ENCODE data around the gene TBX3.
A peak's percentile ranks its signal among the peaks of the same experiment; 100 is the strongest.
"Not testable (repeated sequence)": the region's sequence is repeated elsewhere in the genome, so short reads cannot be mapped to it uniquely, and the experiment has no call there.

TBX3 gene

DNA sequence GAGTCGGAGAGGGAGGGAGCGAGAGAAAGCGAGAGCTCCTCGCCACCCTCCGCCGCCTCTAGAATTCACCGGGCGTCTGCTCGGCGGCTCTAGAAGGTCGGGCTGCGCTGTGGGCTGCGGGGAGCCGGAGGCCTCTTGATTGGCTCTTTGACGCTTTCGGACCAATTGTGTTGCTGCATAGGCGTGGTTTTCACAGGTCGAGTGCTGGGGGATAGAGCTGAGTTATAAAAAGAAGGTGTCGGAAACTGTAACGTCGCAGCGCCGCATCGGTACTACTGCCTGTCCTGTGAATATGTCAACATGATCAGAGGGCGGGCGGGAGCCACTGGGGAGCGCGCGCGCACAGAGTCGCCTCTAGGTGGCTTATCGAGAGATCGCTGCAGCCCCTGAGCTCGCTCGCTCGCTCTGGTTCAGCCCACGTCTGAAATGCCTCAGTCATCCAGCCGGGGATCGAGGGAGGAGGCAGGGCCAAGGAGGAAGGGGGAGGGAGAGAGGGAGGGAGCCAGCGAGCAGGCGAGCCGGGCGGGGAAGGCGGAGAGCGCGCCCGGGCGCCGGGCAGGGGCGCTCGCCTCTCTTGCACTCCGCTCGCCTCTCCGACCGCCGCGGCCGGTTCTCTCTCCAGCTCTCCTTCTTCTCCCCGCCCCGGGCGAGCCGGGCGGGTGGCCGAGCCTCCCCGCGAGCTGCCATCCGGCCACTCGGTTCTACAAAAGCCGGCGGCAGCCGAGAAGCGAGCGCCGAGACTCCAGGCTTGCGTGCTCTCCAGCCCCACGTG is at the start of gene TBX3:
Gene TBX3 (minus strand): TSS at position 78 of the 772 bp plus-strand sequence. CDS start 975 bp downstream, outside the sequence.
- peak; percentile 100 for DNase-seq

DNA sequence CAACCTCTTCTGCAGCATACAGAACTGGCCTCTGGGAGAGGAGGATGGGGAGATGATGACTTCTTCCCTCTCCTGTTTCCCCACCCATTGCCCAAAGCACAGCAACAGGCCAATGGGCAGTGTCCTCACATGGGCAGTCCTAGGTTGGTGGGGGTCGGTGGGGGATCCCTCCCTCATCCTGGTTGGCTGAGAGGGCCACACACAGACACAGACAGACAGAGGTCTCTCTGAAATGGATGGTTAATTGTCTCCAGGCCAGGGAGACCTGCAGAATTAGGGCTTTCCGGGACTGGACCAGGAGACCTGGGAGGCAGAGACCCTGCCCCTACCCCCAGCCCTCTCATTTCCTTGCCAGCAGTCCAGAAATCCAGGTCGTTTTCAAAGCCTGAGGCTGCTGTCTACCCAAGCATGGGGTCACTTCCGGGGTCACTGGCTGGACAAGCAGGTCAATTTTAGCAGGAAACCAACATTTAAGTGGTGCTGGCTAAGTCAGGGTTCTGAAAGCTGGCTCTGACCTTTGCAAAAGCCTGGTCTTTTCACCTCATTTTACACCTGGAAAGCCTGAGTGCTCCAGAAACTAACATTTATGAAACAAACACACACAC is 48.6 kb upstream of the TBX3 start:
- DNase-seq: no peak

DNA sequence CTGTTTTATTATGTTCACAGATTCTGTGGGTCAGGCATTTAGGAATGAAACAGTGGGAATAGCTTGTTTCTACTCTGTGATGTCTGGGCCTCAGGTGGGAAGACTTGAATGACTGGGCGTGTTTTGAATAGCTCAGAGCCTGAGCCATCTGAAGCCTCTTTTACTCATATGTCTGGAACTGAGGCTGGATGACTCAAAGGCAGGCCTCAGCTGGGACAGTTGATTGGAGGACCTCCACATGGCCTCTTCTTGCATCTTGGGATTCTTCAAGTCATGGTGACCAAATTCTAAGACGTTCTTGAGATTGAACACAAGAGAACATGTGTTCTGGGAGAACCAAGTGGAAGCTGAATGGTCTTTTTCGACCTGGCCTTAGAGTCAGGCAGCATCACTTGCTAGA is 45.8 kb upstream of the TBX3 start:
- DNase-seq: peak; percentile 72

DNA sequence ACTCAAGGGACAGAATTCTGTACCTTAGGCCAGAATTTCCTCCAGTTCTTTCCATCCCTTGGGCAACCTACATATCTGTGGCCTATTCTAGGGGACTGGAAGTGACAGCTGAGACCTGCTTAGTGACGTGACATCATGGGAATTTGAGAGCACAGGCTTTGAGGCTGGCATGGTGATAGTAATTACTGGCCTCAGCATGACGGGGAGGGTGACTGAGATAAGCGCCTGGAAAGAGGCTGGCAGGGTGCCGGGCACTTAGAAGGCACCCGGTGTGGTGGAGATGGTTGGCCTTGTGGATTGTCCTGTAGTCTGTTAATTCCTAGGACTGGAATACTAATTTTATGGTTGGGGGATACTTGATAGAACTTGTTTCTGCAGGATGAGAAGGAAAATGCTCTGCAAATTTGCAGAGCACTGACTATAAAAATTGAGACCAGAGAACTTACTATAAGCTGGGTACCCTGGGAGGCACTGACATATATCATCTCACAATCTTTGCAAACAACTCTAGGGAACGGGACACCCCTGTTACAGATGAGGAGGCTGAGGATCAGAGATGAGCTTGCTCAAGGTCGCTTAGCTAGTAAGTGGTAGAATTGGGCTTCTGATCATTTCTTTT is 42.2 kb upstream of the TBX3 start:
- no peak for DNase-seq

- DNase-seq: not testable (repeated sequence)
Observed at GRCh38 chr12:114722176-114722575, 38.2 kb upstream of the TBX3 start.

DNA sequence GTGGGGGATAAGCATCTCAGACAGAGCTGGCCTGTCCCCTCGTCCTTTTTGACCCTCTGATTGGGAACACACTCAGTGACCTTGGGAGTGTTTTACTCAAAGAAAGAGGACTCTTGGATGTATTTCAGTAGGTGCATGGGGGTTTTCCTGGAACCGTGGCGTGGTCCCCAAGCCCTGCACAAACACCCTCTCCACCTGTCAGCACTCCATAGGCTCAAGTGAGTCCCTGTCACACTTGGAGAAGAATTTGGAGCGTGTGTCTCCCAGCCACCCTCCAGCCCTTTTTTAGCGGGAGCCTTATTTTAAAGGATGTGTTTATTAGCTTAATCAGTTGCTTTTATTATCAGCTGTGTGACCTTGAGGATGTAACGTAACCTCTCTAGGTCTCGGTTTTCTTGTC is 37.3 kb upstream of the TBX3 start:
- DNase-seq: no peak

- DNase-seq: no peak
Observed at GRCh38 chr12:114713466-114714215, 29.7 kb upstream of the TBX3 start.

GRCh38 chr12:114711689-114712152 is 27.7 kb upstream of the TBX3 start:
- DNase-seq: no peak

DNA sequence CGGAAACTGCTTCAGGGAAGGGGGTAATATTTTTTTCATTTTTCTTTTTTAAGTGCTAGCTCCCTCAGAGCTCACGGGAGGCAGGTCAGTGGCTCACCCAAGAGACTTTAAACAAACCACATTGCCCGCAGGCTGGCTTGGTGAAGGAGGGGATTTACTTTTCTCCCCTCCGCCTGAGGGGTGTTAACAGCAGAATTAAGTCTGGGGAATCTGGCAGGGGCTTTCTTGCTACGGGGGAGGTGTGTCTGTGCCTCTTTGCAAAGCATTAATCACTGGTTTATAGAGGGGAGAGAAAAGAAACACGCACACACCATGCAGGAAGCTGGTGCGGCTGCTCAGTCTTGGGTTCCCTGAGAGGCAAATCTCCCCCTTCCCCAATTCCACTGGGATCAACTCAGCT is 26.2 kb upstream of the TBX3 start:
- DNase-seq: no peak

DNA sequence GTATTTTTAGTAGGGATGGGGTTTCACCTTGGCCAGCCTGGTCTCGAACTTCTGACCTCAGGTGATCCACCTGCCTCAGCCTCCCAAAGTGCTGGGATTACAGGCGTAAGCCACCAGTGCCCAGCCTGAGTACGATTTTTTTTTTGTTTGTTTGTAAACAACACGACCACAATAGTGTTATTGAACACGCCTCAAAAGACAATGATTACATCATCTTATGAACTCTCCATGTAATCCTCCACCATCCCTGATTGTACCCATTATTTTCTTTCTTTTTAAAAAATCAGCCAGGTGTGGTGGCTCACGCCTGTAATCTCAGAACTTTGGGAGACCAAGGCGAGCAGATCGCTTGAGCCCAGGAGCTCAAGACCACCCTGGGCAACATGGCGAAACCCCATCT is 25.1 kb upstream of the TBX3 start:
- no peak for DNase-seq

- DNase-seq: not testable (repeated sequence)
Observed at GRCh38 chr12:114708598-114708997, 24.6 kb upstream of the TBX3 start.

- no peak for DNase-seq
Observed at GRCh38 chr12:114704096-114704495, 20.1 kb upstream of the TBX3 start.

GRCh38 chr12:114703060-114703493 is 19.1 kb upstream of the TBX3 start:
- DNase-seq: no peak

- no peak for DNase-seq
Observed at GRCh38 chr12:114702462-114702861, 18.5 kb upstream of the TBX3 start.

- DNase-seq: no peak
Observed at GRCh38 chr12:114701553-114701952, 17.6 kb upstream of the TBX3 start.

DNA sequence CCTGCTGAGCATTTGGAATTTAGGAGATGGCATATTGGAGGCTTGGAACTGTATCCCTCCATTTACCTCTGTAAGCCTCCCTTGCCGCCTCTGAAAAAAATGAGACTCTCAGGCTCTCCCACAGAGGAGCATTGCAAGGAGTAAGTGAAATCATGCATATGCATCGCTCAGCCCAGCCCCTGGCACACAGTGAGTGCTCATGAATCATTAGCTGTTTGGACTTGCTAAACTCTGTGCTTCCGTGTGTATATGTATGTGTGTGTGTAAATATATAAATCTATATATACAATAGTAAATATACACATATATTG is 17.1 kb upstream of the TBX3 start:
- no peak for DNase-seq

DNA sequence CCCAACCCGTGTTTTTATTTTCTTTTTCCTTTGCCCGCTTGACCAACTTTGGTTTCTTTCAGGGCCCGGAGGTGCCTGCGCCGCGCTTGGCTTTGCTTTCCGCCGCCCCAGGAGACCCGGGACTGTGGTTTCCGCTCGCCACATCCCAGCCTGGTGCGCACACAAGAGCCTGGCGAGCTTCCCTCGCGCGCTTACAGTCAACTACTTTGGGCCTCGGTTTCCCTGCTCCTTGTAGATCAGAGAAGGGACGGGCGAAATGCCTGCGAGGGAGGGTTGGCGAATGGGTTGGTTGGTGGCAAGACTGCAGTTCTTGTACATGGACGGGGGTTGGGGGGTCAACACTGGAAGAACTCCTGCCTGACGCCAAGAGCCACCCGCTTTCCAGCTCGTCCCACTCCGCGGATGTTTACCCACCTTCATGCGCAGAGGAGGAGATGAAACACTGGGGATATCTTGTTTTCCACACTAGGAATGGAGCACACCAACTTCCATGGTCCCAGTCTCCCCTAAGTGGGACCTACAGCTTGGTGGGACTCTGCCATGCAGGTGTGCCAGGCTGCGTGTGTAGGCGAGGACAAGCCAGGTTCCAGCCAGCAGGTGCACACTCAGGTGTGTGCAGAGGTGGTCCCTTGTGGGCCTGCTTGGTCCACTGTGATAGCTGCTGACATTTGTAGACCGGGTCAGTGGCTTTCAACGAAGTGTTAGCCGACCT is 16.6 kb upstream of the TBX3 start:
- no peak for DNase-seq

GRCh38 chr12:114698566-114699163 is 14.7 kb upstream of the TBX3 start:
- DNase-seq: no peak

DNA sequence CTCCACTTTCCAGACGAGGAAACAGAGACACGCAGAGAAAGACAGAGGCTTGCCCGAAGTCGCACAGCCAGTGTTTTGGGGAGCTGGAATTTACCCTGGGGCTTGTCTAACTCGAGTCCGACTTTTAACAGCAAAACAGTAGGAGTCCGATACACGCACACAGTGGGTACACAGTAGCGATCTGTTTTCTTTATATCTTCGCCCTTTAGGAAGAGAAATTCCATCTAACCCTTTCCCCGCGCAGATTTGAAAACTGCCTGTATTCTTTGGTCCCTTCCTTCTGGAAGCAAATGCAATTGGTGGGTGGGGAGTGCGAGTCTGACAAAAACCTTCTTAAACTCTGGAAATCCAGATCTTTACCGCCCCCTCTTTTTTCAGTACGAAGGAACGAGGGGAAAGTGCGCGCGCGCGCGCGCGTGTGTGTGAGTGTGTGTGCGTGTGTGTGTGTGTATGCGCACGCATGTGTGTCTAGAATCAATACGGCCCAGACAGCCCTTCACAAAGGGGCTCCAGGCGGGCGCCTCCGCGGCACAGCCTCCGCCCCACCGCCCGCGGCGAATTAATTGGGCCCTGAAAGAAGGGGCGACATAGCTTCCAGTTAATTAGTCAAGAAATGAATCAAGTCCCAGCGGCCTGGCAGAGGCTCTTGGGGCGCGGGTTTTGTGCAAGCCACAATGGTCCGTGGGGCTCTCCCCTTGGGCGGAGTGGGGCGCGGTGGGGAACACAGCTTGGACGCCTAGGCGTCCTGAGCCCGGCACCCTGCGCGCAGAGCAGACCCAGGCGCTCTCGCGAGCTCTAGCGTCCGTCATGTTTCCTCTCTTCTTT is 14.0 kb upstream of the TBX3 start:
- DNase-seq: no peak

- no peak for DNase-seq
Observed at GRCh38 chr12:114697243-114697716, 13.3 kb upstream of the TBX3 start.
